ENCODE measurements around the gene CRTC3. TPM values are rescaled to one million over a fixed set of nuclear protein-coding genes. Genes with fewer than 3 reads are reported as not detected.

The CRTC3 gene
- total and polyA plus RNA-seq, 2 donors (not counting 3 experiments of a cell fraction or from before 2014, with no cell fraction given): 16.2 to 26.4 TPM

GRCh38 chr15:90580541-90580940, 50.8 kb downstream of the CRTC3 start:
- H3K27me3 ChIP-seq (ENCODE audit: control insufficient read depth in 2 of 2, insufficient read depth in 2 of 2, low read length in 2 of 2): no peaks in the 10 kb centered on the region
- CTCF ChIA-PET: no interaction called here
- FAIRE-seq (no peak), DNase-seq (ENCODE audit: low read depth, low spot score) (no peak)
- dilution Hi-C loops (cut with MboI; ENCODE audit: extremely low pct_ligation_motif_present, low sequenced_read_pairs): no loop called here
- POLR2A ChIA-PET: no interaction called here
- H2AFZ ChIP-seq (ENCODE audit: low read depth, low read length): no peak overlapping the region
- no peaks in the 10 kb centered on the region for H3K36me3 ChIP-seq (ENCODE audit: control insufficient read depth in 2 of 2, extremely low read depth in 1 of 2, insufficient read depth in 2 of 2, low read length in 2 of 2)
- no peaks in the 10 kb centered on the region for H3K4me1 ChIP-seq (ENCODE audit: control insufficient read depth, extremely low read depth, insufficient read depth, low read length)
- no peak overlapping the region for H3K9ac ChIP-seq (replicated peaks; ENCODE audit: extremely low read depth, insufficient read depth, low read length)
- no peak overlapping the region for H3K27ac ChIP-seq (ENCODE audit: insufficient read depth, low read depth, low read length)
- H3K79me2 ChIP-seq (ENCODE audit: control insufficient read depth, insufficient read depth, low read length): no peaks in the 10 kb centered on the region
- no peaks in the 10 kb centered on the region for H3K9me1 ChIP-seq (replicated peaks; ENCODE audit: control insufficient read depth, extremely low read depth, insufficient read depth, low read length)
- no peaks in the 10 kb centered on the region for H4K20me1 ChIP-seq (replicated peaks; ENCODE audit: control insufficient read depth, extremely low read depth, insufficient read depth, low read length)
- H3K4me3 ChIP-seq (replicated peaks in 1 of 3; ENCODE audit: insufficient read depth in 1 of 3, low read depth in 1 of 3, low read length in 3 of 3): no peak overlapping the region
- intact Hi-C loops (cut with micrococcal nuclease): no loop called here
- H3K9me3 ChIP-seq (replicated peaks; ENCODE audit: control insufficient read depth, insufficient read depth, low read length): no peaks in the 10 kb centered on the region
- BruUV-seq (replicated peaks): no TSS peak
- TF ChIP-seq POLR2A (IDR thresholded peaks at IDR 0.05; ENCODE audit: low read depth, low read length) (no peak), EZH2 (IDR thresholded peaks at IDR 0.05; ENCODE audit: borderline replicate concordance, low read depth, low read length, severe bottlenecking) (no peak), JUN (IDR thresholded peaks at IDR 0.05; ENCODE audit: borderline replicate concordance, insufficient read depth, insufficient read length, low read depth) (no peak), MYC (IDR thresholded peaks at IDR 0.05; ENCODE audit: low read depth, low read length) (no peak), GATA2 (IDR thresholded peaks at IDR 0.05; ENCODE audit: insufficient read depth, insufficient read length, low read depth, low read length) (no peak), FOS (IDR thresholded peaks at IDR 0.05; ENCODE audit: borderline replicate concordance, insufficient read depth, low read length) (no peak), POLR2AphosphoS5 (IDR thresholded peaks at IDR 0.05; ENCODE audit: insufficient read depth, low read depth, low read length) (no peak)
- TF ChIP-seq, protein P1, sequence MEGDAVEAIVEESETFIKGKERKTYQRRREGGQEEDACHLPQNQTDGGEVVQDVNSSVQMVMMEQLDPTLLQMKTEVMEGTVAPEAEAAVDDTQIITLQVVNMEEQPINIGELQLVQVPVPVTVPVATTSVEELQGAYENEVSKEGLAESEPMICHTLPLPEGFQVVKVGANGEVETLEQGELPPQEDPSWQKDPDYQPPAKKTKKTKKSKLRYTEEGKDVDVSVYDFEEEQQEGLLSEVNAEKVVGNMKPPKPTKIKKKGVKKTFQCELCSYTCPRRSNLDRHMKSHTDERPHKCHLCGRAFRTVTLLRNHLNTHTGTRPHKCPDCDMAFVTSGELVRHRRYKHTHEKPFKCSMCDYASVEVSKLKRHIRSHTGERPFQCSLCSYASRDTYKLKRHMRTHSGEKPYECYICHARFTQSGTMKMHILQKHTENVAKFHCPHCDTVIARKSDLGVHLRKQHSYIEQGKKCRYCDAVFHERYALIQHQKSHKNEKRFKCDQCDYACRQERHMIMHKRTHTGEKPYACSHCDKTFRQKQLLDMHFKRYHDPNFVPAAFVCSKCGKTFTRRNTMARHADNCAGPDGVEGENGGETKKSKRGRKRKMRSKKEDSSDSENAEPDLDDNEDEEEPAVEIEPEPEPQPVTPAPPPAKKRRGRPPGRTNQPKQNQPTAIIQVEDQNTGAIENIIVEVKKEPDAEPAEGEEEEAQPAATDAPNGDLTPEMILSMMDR (IDR thresholded peaks at IDR 0.05; ENCODE audit: extremely low read depth in 1 of 2, insufficient read depth in 1 of 2, low read depth in 1 of 2, low read length in 2 of 2): no peak
- TF ChIP-seq, protein P2, sequence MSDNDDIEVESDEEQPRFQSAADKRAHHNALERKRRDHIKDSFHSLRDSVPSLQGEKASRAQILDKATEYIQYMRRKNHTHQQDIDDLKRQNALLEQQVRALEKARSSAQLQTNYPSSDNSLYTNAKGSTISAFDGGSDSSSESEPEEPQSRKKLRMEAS (IDR thresholded peaks at IDR 0.05; ENCODE audit: insufficient read depth, insufficient read length): no peak
- H3K4me2 ChIP-seq (ENCODE audit: insufficient read depth, low read length): no peak overlapping the region
